HepG2 (cell line): ENCODE results near the gene TFPI. TPM values are rescaled to one million over a fixed set of nuclear protein-coding genes. Genes with fewer than 3 reads are reported as not detected.

Source experiments
- ATAC-seq: fragments of 200-7000 bp; cut with Tn5 transposase; 3 replicates; pipeline ENCODE4 v1.9.1; 2020; ENCODE audit warnings: mild to moderate bottlenecking, moderate library complexity
- BruUV-seq: library from RNA; stranded (reverse); fragments of 400-500 nt; replicated peaks from 2 replicates; lab custom pipeline; 2021; lab: Mats Ljungman, UMichigan
- CTCF ChIA-PET: fragments of 300-600 bp; formaldehyde crosslinking; extraction: SDS; loops from one replicate; lab custom pipeline; 2021; ENCODE audit warnings: low total read pairs, inconsistent platforms, low intra/inter-chr PET ratio; lab: Yijun Ruan, JAX
- POLR2A ChIA-PET: fragments of 350-600 bp; sonication (Branson Sonifier 250); formaldehyde crosslinking; loops from one replicate; lab custom pipeline; 2020; ENCODE audit warnings: antibody characterized with exemption, inconsistent platforms; lab: Yijun Ruan, JAX
- DNase-seq: peaks from one replicate; pipeline ENCODE4 v3.0.0-alpha.2; 2015; ENCODE audit warnings: low spot score
- FAIRE-seq: peaks from 3 replicates; lab custom pipeline; 2011; peaks lifted over from hg19 to GRCh38; lab: Jason Lieb, UNC
- H2AFZ ChIP-seq: one replicate; pipeline ENCODE4 v1.6.1; 2011; ENCODE audit warnings: low read length, inconsistent platforms
- H3K27ac ChIP-seq: fragments of 300-600 bp; 3 replicates; pipeline ENCODE4 v1.8.0; 2011; ENCODE audit warnings: mixed run types, mild to moderate bottlenecking, mixed read lengths, low read length, inconsistent platforms; ENCODE audit not compliant: insufficient read depth; ENCODE audit errors: extremely low read length
- H3K27me3 ChIP-seq, 2 experiments: fragments of 200-600 bp in 1 of 2; 2 replicates in 1 of 2; 3 replicates in 1 of 2; pipeline versions ENCODE4 v1.6.0 to v1.8.0; 2011; ENCODE audit warnings: low read length in 2 of 2, mild to moderate bottlenecking in 2 of 2, moderate library complexity in 2 of 2, inconsistent platforms in 1 of 2; ENCODE audit not compliant: insufficient read depth in 2 of 2, control insufficient read depth in 1 of 2
- H3K36me3 ChIP-seq, 2 experiments: fragments of 200-600 bp in 1 of 2; replicated peaks in 1 of 2; 2 replicates in 1 of 2; 3 replicates in 1 of 2; pipeline versions ENCODE4 v1.5.1 to v1.8.0; 2011; ENCODE audit warnings: low read length in 2 of 2, inconsistent platforms in 1 of 2; ENCODE audit not compliant: insufficient read depth in 2 of 2, control insufficient read depth in 1 of 2
- H3K4me1 ChIP-seq: 2 replicates; pipeline ENCODE4 v1.5.1; 2012; ENCODE audit warnings: low read length, inconsistent platforms; ENCODE audit not compliant: insufficient read depth
- H3K4me2 ChIP-seq: 2 replicates; pipeline ENCODE4 v1.6.0; 2011; ENCODE audit warnings: low read depth, low read length, inconsistent platforms
- H3K4me3 ChIP-seq, 3 experiments: fragments of 200-600 bp in 1 of 3; sonication (generic), shearing (Covaris generic) in 1 of 3; replicated peaks in 1 of 3; 2 replicates each; pipeline ENCODE4 v1.5.1; 2011 to 2016; ENCODE audit warnings: low read length in 3 of 3, inconsistent platforms in 2 of 3, low read depth in 2 of 3, mild to moderate bottlenecking in 2 of 3, control low read depth in 1 of 3, mixed read lengths in 1 of 3; ENCODE audit not compliant: insufficient read depth in 1 of 3
- H3K79me2 ChIP-seq: one replicate; pipeline ENCODE4 v1.6.1; 2011; ENCODE audit warnings: low read length, inconsistent platforms; ENCODE audit not compliant: insufficient read depth
- H3K9ac ChIP-seq: 2 replicates; pipeline ENCODE4 v1.6.0; 2011; ENCODE audit warnings: mild to moderate bottlenecking, low read depth, low read length, inconsistent platforms; ENCODE audit not compliant: insufficient read depth
- H3K9me3 ChIP-seq: 2 replicates; pipeline ENCODE4 v1.5.1; 2012; ENCODE audit warnings: mild to moderate bottlenecking, low read length
- H4K20me1 ChIP-seq: 2 replicates; pipeline ENCODE4 v1.6.0; 2011; ENCODE audit warnings: inconsistent platforms, mild to moderate bottlenecking, low read length, moderate library complexity; ENCODE audit not compliant: insufficient read depth
- AFF4 ChIP-seq: sonication (generic); formaldehyde crosslinking; IDR thresholded peaks from 2 replicates; pipeline ENCODE4 v1.4.0; 2020; ENCODE audit warnings: missing genetic modification reagents
- KLF11 ChIP-seq: IDR thresholded peaks from 2 replicates; pipeline ENCODE4 v1.6.1; 2016; ENCODE audit warnings: missing compliant biosample characterization
- RBAK ChIP-seq: sonication (generic); formaldehyde crosslinking; IDR thresholded peaks from 2 replicates; pipeline ENCODE4 v1.5.1; 2020; ENCODE audit warnings: mild to moderate bottlenecking, missing genetic modification reagents
- RFX3 ChIP-seq: IDR thresholded peaks from 2 replicates; pipeline ENCODE4 v1.6.1; 2016; ENCODE audit warnings: missing biosample characterization, missing genetic modification reagents
- SP1 ChIP-seq, 2 experiments: fragments of 450-650 bp in 1 of 2; sonication (generic) in 1 of 2; formaldehyde crosslinking in 1 of 2; IDR thresholded peaks; 2 replicates each; pipeline versions ENCODE4 v1.4.0 to v1.6.1; 2016 to 2020; ENCODE audit warnings: missing genetic modification reagents in 1 of 2
- TARDBP ChIP-seq: sonication (generic); formaldehyde crosslinking; IDR thresholded peaks from 2 replicates; pipeline ENCODE4 v1.8.0; 2022; ENCODE audit warnings: mild to moderate bottlenecking, missing genetic modification reagents
- ZFP41 ChIP-seq: sonication (generic); formaldehyde crosslinking; IDR thresholded peaks from 2 replicates; pipeline ENCODE4 v1.4.0; 2020; ENCODE audit warnings: mild to moderate bottlenecking, missing genetic modification reagents, borderline replicate concordance
- ZNF296 ChIP-seq: sonication (generic); formaldehyde crosslinking; conservative IDR thresholded peaks from 2 replicates; pipeline ENCODE4 v1.5.0; 2020; ENCODE audit warnings: mild to moderate bottlenecking, missing genetic modification reagents
- ZNF761 ChIP-seq: sonication (generic); formaldehyde crosslinking; conservative IDR thresholded peaks from 2 replicates; pipeline ENCODE4 v1.4.0; 2020; ENCODE audit warnings: mild to moderate bottlenecking, missing genetic modification reagents
- ZNF792 ChIP-seq: IDR thresholded peaks from 2 replicates; pipeline ENCODE4 v1.6.1; 2016
- in situ Hi-C: cut with HindIII; loops from 2 replicates; pipeline ENCODE4 v1.10.0; 2017; ENCODE audit warnings: low pct_unique_long_range_greater_than_20kb; ENCODE audit not compliant: extremely low pct_ligation_motif_present
- intact Hi-C: fragments of 100-400 bp; cut with micrococcal nuclease; formaldehyde crosslinking; loops from one replicate; pipeline ENCODE4 v1.10.0; 2022; ENCODE audit not compliant: unreplicated experiment
- polyA plus RNA-seq, 8 experiments: library from polyadenylated mRNA; depleted of rRNA in 3 of 8; stranded (reverse) in 7 of 8; unstranded in 1 of 8; fragments of >200 nt; fragmentation: Illumina TruSeq in 4 of 8; extraction: Trizol in 4 of 8; gene quantifications; 2 replicates each; pipeline versions ENCODE4 v1.2.1 to v1.2.3, GENCODE V29; 2011 to 2016; ENCODE audit warnings: low read depth in 4 of 8, missing spikeins in 1 of 8, mixed read lengths in 1 of 8; ENCODE audit not compliant: insufficient read depth in 1 of 8
- total RNA-seq, 5 experiments: library from RNA; depleted of rRNA; stranded (reverse); fragments of >200 nt; fragmentation: Illumina TruSeq; extraction: Trizol; gene quantifications; 2 replicates each; pipeline ENCODE4 v1.2.3, GENCODE V29; 2016; ENCODE audit warnings: low read depth in 1 of 5
- TF ChIP-seq, protein P1 (sequence below): sonication (generic); formaldehyde crosslinking; IDR thresholded peaks from 2 replicates; pipeline ENCODE4 v1.5.1; 2020; ENCODE audit warnings: missing genetic modification reagents, mild to moderate bottlenecking, borderline replicate concordance
- TF ChIP-seq, protein P2 (sequence below): sonication (generic); formaldehyde crosslinking; IDR thresholded peaks from 2 replicates; pipeline ENCODE4 v1.5.0; 2020; ENCODE audit warnings: mild to moderate bottlenecking, missing genetic modification reagents, borderline replicate concordance

Gene TFPI
- total and polyA plus RNA-seq, 2 of the 13 experiments (the other 11 are each of a cell fraction or from before 2014, with no cell fraction given), result 301 to 436 TPM

GRCh38 chr2:187552381-187552780, 1.9 kb downstream of the TFPI start:
- CTCF ChIA-PET, result no interaction called here
- Histone ChIP-seq H3K4me2 (peak overlapping the region; percentile 85), H3K9ac (peak overlapping the region; percentile 80), H3K4me3 (peak overlapping the region; percentile 55 to 71 (median 63)), H3K79me2 (peaks cover 75% of the 10 kb centered on the region), H3K27ac (peak overlapping the region; percentile 74), H3K9me3 (no peaks in the 10 kb centered on the region), H2AFZ (no peak overlapping the region), H3K27me3 (no peaks in the 10 kb centered on the region), H4K20me1 (no peaks in the 10 kb centered on the region), H3K4me1 (peaks cover 60% of the 10 kb centered on the region), H3K36me3 (peaks cover under 1 to 15% of the 10 kb centered on the region in 2 experiments)
- intact Hi-C loops, result no loop called here
- ATAC-seq (no peak), FAIRE-seq (no peak), DNase-seq (no peak)
- in situ Hi-C loops, result no loop called here
- POLR2A ChIA-PET, result no interaction called here
- BruUV-seq, result no TSS peak
- no peak for TF ChIP-seq RBAK
- no peak for TF ChIP-seq ZFP41
- TF ChIP-seq AFF4 (CRISPR knock-in tag), result 0 out of 2 replicates have a peak, but pooled peaks have one; percentile 21
- TF ChIP-seq ZNF296, result no peak
- no peak for TF ChIP-seq SP1 (IDR thresholded peaks at IDR 0.05)
- TF ChIP-seq SP1 (CRISPR knock-in tag; IDR thresholded peaks at IDR 0.05), result no peak
- TF ChIP-seq, protein P1, sequence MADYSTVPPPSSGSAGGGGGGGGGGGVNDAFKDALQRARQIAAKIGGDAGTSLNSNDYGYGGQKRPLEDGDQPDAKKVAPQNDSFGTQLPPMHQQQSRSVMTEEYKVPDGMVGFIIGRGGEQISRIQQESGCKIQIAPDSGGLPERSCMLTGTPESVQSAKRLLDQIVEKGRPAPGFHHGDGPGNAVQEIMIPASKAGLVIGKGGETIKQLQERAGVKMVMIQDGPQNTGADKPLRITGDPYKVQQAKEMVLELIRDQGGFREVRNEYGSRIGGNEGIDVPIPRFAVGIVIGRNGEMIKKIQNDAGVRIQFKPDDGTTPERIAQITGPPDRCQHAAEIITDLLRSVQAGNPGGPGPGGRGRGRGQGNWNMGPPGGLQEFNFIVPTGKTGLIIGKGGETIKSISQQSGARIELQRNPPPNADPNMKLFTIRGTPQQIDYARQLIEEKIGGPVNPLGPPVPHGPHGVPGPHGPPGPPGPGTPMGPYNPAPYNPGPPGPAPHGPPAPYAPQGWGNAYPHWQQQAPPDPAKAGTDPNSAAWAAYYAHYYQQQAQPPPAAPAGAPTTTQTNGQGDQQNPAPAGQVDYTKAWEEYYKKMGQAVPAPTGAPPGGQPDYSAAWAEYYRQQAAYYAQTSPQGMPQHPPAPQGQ (CRISPR knock-in tag), result no peak
- no peak for TF ChIP-seq RFX3
- TF ChIP-seq ZNF792 (CRISPR knock-in tag), result no peak
- TF ChIP-seq ZNF761, result no peak
- TF ChIP-seq, protein P2, sequence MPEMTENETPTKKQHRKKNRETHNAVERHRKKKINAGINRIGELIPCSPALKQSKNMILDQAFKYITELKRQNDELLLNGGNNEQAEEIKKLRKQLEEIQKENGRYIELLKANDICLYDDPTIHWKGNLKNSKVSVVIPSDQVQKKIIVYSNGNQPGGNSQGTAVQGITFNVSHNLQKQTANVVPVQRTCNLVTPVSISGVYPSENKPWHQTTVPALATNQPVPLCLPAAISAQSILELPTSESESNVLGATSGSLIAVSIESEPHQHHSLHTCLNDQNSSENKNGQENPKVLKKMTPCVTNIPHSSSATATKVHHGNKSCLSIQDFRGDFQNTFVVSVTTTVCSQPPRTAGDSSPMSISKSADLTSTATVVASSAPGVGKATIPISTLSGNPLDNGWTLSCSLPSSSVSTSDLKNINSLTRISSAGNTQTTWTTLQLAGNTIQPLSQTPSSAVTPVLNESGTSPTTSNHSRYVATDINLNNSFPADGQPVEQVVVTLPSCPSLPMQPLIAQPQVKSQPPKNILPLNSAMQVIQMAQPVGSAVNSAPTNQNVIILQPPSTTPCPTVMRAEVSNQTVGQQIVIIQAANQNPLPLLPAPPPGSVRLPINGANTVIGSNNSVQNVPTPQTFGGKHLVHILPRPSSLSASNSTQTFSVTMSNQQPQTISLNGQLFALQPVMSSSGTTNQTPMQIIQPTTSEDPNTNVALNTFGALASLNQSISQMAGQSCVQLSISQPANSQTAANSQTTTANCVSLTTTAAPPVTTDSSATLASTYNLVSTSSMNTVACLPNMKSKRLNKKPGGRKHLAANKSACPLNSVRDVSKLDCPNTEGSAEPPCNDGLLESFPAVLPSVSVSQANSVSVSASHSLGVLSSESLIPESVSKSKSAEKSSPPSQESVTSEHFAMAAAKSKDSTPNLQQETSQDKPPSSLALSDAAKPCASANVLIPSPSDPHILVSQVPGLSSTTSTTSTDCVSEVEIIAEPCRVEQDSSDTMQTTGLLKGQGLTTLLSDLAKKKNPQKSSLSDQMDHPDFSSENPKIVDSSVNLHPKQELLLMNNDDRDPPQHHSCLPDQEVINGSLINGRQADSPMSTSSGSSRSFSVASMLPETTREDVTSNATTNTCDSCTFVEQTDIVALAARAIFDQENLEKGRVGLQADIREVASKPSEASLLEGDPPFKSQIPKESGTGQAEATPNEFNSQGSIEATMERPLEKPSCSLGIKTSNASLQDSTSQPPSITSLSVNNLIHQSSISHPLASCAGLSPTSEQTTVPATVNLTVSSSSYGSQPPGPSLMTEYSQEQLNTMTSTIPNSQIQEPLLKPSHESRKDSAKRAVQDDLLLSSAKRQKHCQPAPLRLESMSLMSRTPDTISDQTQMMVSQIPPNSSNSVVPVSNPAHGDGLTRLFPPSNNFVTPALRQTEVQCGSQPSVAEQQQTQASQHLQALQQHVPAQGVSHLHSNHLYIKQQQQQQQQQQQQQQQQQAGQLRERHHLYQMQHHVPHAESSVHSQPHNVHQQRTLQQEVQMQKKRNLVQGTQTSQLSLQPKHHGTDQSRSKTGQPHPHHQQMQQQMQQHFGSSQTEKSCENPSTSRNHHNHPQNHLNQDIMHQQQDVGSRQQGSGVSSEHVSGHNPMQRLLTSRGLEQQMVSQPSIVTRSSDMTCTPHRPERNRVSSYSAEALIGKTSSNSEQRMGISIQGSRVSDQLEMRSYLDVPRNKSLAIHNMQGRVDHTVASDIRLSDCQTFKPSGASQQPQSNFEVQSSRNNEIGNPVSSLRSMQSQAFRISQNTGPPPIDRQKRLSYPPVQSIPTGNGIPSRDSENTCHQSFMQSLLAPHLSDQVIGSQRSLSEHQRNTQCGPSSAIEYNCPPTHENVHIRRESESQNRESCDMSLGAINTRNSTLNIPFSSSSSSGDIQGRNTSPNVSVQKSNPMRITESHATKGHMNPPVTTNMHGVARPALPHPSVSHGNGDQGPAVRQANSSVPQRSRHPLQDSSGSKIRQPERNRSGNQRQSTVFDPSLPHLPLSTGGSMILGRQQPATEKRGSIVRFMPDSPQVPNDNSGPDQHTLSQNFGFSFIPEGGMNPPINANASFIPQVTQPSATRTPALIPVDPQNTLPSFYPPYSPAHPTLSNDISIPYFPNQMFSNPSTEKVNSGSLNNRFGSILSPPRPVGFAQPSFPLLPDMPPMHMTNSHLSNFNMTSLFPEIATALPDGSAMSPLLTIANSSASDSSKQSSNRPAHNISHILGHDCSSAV, result no peak
- TF ChIP-seq KLF11 (CRISPR knock-in tag), result no peak
- TF ChIP-seq TARDBP, result 0 out of 2 replicates have a peak, but pooled peaks have one; percentile 31
